Loucy (cell line): ENCODE measurements around the gene SFXN3.
A peak's percentile ranks its signal among the peaks of the same experiment; 100 is the strongest.
"Not testable (repeated sequence)": the region's sequence is repeated elsewhere in the genome, so short reads cannot be mapped to it uniquely, and the experiment has no call there.

Experiments used
- H2AFZ ChIP-seq: fragments of 200-600 bp; sonication (generic); 2 replicates; pipeline ENCODE4 v1.6.0; 2016; ENCODE audit warnings: antibody characterized with exemption, mild to moderate bottlenecking, low read length, moderate library complexity
- H3F3A ChIP-seq: fragments of 200-600 bp; 2 replicates; pipeline ENCODE4 v1.6.0; 2016; ENCODE audit warnings: antibody characterized with exemption, low read depth, mild to moderate bottlenecking
- H3K27me3 ChIP-seq: fragments of 200-600 bp; sonication (generic); 2 replicates; pipeline ENCODE4 v1.6.1; 2014; ENCODE audit warnings: low read length, mild to moderate bottlenecking; ENCODE audit not compliant: insufficient read depth, poor library complexity, severe bottlenecking
- H3K36me3 ChIP-seq: fragments of 200-600 bp; sonication (generic); 2 replicates; pipeline ENCODE4 v1.6.1; 2016; ENCODE audit warnings: low read length; ENCODE audit not compliant: insufficient read depth
- H3K4me1 ChIP-seq: fragments of 200-600 bp; sonication (generic); 2 replicates; pipeline ENCODE4 v1.5.1; 2014; ENCODE audit warnings: low read length, mild to moderate bottlenecking; ENCODE audit not compliant: insufficient read depth, poor library complexity, severe bottlenecking
- H3K4me2 ChIP-seq: fragments of 200-600 bp; sonication (generic); 2 replicates; pipeline ENCODE4 v1.6.0; 2014; ENCODE audit warnings: antibody characterized with exemption, low read length, low read depth, mild to moderate bottlenecking; ENCODE audit not compliant: poor library complexity, severe bottlenecking
- H3K4me3 ChIP-seq: fragments of 200-600 bp; sonication (generic); 2 replicates; pipeline ENCODE4 v1.5.1; 2014; ENCODE audit warnings: low read length, mild to moderate bottlenecking, mixed read lengths; ENCODE audit not compliant: poor library complexity, severe bottlenecking
- H3K79me2 ChIP-seq: fragments of 200-600 bp; sonication (generic); 2 replicates; pipeline ENCODE4 v1.6.1; 2014; ENCODE audit warnings: low read length; ENCODE audit not compliant: insufficient read depth
- H3K9ac ChIP-seq: fragments of 200-600 bp; sonication (generic); 2 replicates; pipeline ENCODE4 v1.6.0; 2014; ENCODE audit warnings: mild to moderate bottlenecking, low read depth, low read length, moderate library complexity; ENCODE audit not compliant: poor library complexity, severe bottlenecking
- H3K9me2 ChIP-seq: fragments of 200-600 bp; sonication (generic); replicated peaks from 2 replicates; pipeline ENCODE4 v1.6.1; 2016; ENCODE audit warnings: low read depth, low read length, mixed read lengths
- H3K9me3 ChIP-seq: fragments of 200-600 bp; sonication (generic); 2 replicates; pipeline ENCODE4 v1.6.1; 2014; ENCODE audit warnings: mild to moderate bottlenecking, antibody characterized with exemption, low read length, low read depth; ENCODE audit not compliant: insufficient read depth
- H4K20me1 ChIP-seq: fragments of 200-600 bp; sonication (generic); 2 replicates; pipeline ENCODE4 v1.6.0; 2014; ENCODE audit warnings: antibody characterized with exemption, low read length, mild to moderate bottlenecking; ENCODE audit not compliant: insufficient read depth, poor library complexity, severe bottlenecking
- EZH2phosphoT487 ChIP-seq: fragments of 200-600 bp; IDR thresholded peaks from 2 replicates; pipeline ENCODE4 v1.6.1; 2018; ENCODE audit warnings: antibody characterized with exemption, mild to moderate bottlenecking, moderate library complexity, borderline replicate concordance
- TF ChIP-seq, protein P1 (sequence below): fragments of 200-600 bp; sonication (generic); conservative IDR thresholded peaks from 2 replicates; pipeline ENCODE4 v1.5.1; 2014; ENCODE audit warnings: mild to moderate bottlenecking, antibody characterized with exemption, low read length

SFXN3 gene

GRCh38 chr10:101032637-101033224 lies 1.7 kb downstream of the SFXN3 start:
- Histone ChIP-seq H3K9me3 (no peaks in the 10 kb centered on the region), H4K20me1 (no peaks in the 10 kb centered on the region), H3K79me2 (no peaks in the 10 kb centered on the region; the same call in 1 of the 2 replicates), H3K27me3 (no peaks in the 10 kb centered on the region), H3K4me1 (peaks cover 29% of the 10 kb centered on the region), H3K9me2 (no peaks in the 10 kb centered on the region), H2AFZ (peak overlapping the region; percentile 97), H3F3A (no peaks in the 10 kb centered on the region), H3K36me3 (peaks cover 10% of the 10 kb centered on the region; the same call in 1 of the 2 replicates), H3K4me2 (peak overlapping the region; percentile 97), H3K9ac (peak overlapping the region; percentile 67), H3K4me3 (peak overlapping the region; percentile 77)
- TF ChIP-seq, protein P1, sequence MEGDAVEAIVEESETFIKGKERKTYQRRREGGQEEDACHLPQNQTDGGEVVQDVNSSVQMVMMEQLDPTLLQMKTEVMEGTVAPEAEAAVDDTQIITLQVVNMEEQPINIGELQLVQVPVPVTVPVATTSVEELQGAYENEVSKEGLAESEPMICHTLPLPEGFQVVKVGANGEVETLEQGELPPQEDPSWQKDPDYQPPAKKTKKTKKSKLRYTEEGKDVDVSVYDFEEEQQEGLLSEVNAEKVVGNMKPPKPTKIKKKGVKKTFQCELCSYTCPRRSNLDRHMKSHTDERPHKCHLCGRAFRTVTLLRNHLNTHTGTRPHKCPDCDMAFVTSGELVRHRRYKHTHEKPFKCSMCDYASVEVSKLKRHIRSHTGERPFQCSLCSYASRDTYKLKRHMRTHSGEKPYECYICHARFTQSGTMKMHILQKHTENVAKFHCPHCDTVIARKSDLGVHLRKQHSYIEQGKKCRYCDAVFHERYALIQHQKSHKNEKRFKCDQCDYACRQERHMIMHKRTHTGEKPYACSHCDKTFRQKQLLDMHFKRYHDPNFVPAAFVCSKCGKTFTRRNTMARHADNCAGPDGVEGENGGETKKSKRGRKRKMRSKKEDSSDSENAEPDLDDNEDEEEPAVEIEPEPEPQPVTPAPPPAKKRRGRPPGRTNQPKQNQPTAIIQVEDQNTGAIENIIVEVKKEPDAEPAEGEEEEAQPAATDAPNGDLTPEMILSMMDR, result no peak
- no peak for TF ChIP-seq EZH2phosphoT487

- no peak overlapping the region for H2AFZ ChIP-seq
- H3K9me3 ChIP-seq, result no peaks in the 10 kb centered on the region
- H3K4me2 ChIP-seq, result peak overlapping the region; percentile 97
- peaks cover 12% of the 10 kb centered on the region; the same call in 1 of the 2 replicates for H3K36me3 ChIP-seq
- peak overlapping the region; percentile 67 for H3K9ac ChIP-seq
- H3K4me1 ChIP-seq, result peaks cover 29% of the 10 kb centered on the region
- H3K9me2 ChIP-seq, result no peaks in the 10 kb centered on the region
- H3K79me2 ChIP-seq, result no peaks in the 10 kb centered on the region; the same call in 1 of the 2 replicates
- TF ChIP-seq EZH2phosphoT487, result no peak
- TF ChIP-seq, protein P1, result no peak
- no peaks in the 10 kb centered on the region for H3F3A ChIP-seq
- H3K27me3 ChIP-seq, result no peaks in the 10 kb centered on the region
- H4K20me1 ChIP-seq, result no peaks in the 10 kb centered on the region
- H3K4me3 ChIP-seq, result peak overlapping the region; percentile 77
Observed at GRCh38 chr10:101033276-101033675, 2.2 kb downstream of the SFXN3 start.

GRCh38 chr10:101034404-101034803 lies 3.4 kb downstream of the SFXN3 start:
- not testable (repeated sequence) for H4K20me1 ChIP-seq, H3K4me3 ChIP-seq, H2AFZ ChIP-seq, H3K9ac ChIP-seq, H3K9me2 ChIP-seq, H3K79me2 ChIP-seq, H3F3A ChIP-seq, H3K9me3 ChIP-seq, H3K27me3 ChIP-seq, H3K4me2 ChIP-seq
- Histone ChIP-seq H3K36me3 (peaks cover 12% of the 10 kb centered on the region; the same call in 1 of the 2 replicates), H3K4me1 (peaks cover 29% of the 10 kb centered on the region)

GRCh38 chr10:101035314-101035713 lies 4.3 kb downstream of the SFXN3 start:
- Histone ChIP-seq H3K4me1 (peaks cover 29% of the 10 kb centered on the region), H4K20me1 (no peaks in the 10 kb centered on the region), H3K9ac (no peak overlapping the region), H3K27me3 (no peaks in the 10 kb centered on the region), H3K4me3 (no peak overlapping the region), H2AFZ (no peak overlapping the region), H3K36me3 (peaks cover 12% of the 10 kb centered on the region; the same call in 1 of the 2 replicates), H3K9me3 (no peaks in the 10 kb centered on the region), H3F3A (no peaks in the 10 kb centered on the region), H3K9me2 (no peaks in the 10 kb centered on the region), H3K4me2 (no peak overlapping the region), H3K79me2 (no peaks in the 10 kb centered on the region; the same call in 1 of the 2 replicates)
- TF ChIP-seq EZH2phosphoT487, result no peak
- TF ChIP-seq, protein P1, result no peak
